ENCODE measurements around the gene TTC13. TPM values are rescaled to one million over a fixed set of nuclear protein-coding genes. Genes with fewer than 3 reads are reported as not detected.

The TTC13 gene
- total RNA-seq, 2 donors from 2014 or later = 12.1 to 12.2 TPM

- H3K4me3 ChIP-seq = no peak overlapping the region
- H3K36me3 ChIP-seq = no peaks in the 10 kb centered on the region
- intact Hi-C loops (cut with DNase I) = no loop called here
- H3K27me3 ChIP-seq (replicated peaks; ENCODE audit: insufficient read depth) = no peaks in the 10 kb centered on the region
- TF ChIP-seq CTCF (IDR thresholded peaks at IDR 0.05) (no peak), POLR2AphosphoS5 (IDR thresholded peaks at IDR 0.05) (no peak), POLR2A (IDR thresholded peaks at IDR 0.05) (no peak)
- H3K9me3 ChIP-seq = no peaks in the 10 kb centered on the region
- DNase-seq (ENCODE audit: low spot score) = no peak
- no peak overlapping the region for H3K27ac ChIP-seq
- H3K4me1 ChIP-seq (replicated peaks) = no peaks in the 10 kb centered on the region
- WGBS = 60% methylated on average over 4 of the region's 4 CpGs
Observed at GRCh38 chr1:230907472-230908205, 71.0 kb downstream of the TTC13 start.

- H3K36me3 ChIP-seq = no peaks in the 10 kb centered on the region
Observed at GRCh38 chr1:230906226-230906625, 72.4 kb downstream of the TTC13 start.

GRCh38 chr1:230905733-230906132 lies 72.9 kb downstream of the TTC13 start:
- no peak for TF ChIP-seq CTCF (IDR thresholded peaks at IDR 0.05)
- Histone ChIP-seq H3K36me3 (no peaks in the 10 kb centered on the region), H3K27ac (peak overlapping the region in 1 of 2 donors; percentile 33), H3K9me3 (no peaks in the 10 kb centered on the region), H3K4me3 (no peak overlapping the region), H3K4me1 (replicated peaks) (no peaks in the 10 kb centered on the region), H3K27me3 (replicated peaks; ENCODE audit: insufficient read depth) (no peaks in the 10 kb centered on the region)
- 34% methylated on average over 5 of the region's 5 CpGs for WGBS
- intact Hi-C loops (cut with DNase I) = no loop called here
- DNase-seq (ENCODE audit: low spot score) = no peak

More at GRCh38 chr1:230906226-230906625, 72.4 kb downstream of the TTC13 start:
- Histone ChIP-seq H3K4me3 (no peak overlapping the region), H3K27ac (peak overlapping the region in 1 of 2 donors; percentile 33), H3K9me3 (no peaks in the 10 kb centered on the region), H3K4me1 (replicated peaks) (no peaks in the 10 kb centered on the region), H3K27me3 (replicated peaks; ENCODE audit: insufficient read depth) (no peaks in the 10 kb centered on the region)
- intact Hi-C loops (cut with DNase I) = no loop called here
- no peak for TF ChIP-seq CTCF (IDR thresholded peaks at IDR 0.05)
- TF ChIP-seq POLR2AphosphoS5 (IDR thresholded peaks at IDR 0.05) = no peak
- TF ChIP-seq POLR2A (IDR thresholded peaks at IDR 0.05) = no peak
- WGBS = 62% methylated on average over 2 of the region's 2 CpGs
- DNase-seq (ENCODE audit: low spot score) = no peak

- 97% methylated on average over 22 of the region's 22 CpGs for WGBS
- no peak overlapping the region for H3K4me3 ChIP-seq
Observed at GRCh38 chr1:230902349-230902923, 76.2 kb downstream of the TTC13 start.

More at GRCh38 chr1:230902349-230902923, 76.2 kb downstream of the TTC13 start:
- TF ChIP-seq CTCF (IDR thresholded peaks at IDR 0.05) (no peak), POLR2AphosphoS5 (IDR thresholded peaks at IDR 0.05) (no peak), POLR2A (IDR thresholded peaks at IDR 0.05) (no peak)
- no peaks in the 10 kb centered on the region for H3K36me3 ChIP-seq
- no peak overlapping the region for H3K27ac ChIP-seq
- no peaks in the 10 kb centered on the region for H3K27me3 ChIP-seq (replicated peaks; ENCODE audit: insufficient read depth)
- no peaks in the 10 kb centered on the region for H3K4me1 ChIP-seq (replicated peaks)
- intact Hi-C loops (cut with DNase I) = loop anchor here (5.0 kb wide), 1 partner anchor 35 kb away; the partner anchor contains the start of gene C1orf198
- no peaks in the 10 kb centered on the region for H3K9me3 ChIP-seq
- DNase-seq (ENCODE audit: low spot score) = no peak
